NT2/D1 (cell line): ENCODE data around the gene COX19.
A peak's percentile ranks its signal among the peaks of the same experiment; 100 is the strongest.

ENCODE experiments used
- DNase-seq: peaks from one replicate; pipeline ENCODE4 v3.0.0-alpha.2; 2011; ENCODE audit warnings: low read depth, low spot score
- H3K27me3 ChIP-seq: 2 replicates; pipeline ENCODE4 v1.6.0; 2011; ENCODE audit warnings: mild to moderate bottlenecking; ENCODE audit not compliant: insufficient read length, insufficient read depth
- H3K36me3 ChIP-seq: 2 replicates; pipeline ENCODE4 v1.6.1; 2011; ENCODE audit warnings: mild to moderate bottlenecking, low read length, mixed read lengths; ENCODE audit not compliant: insufficient read depth, insufficient read length
- H3K4me1 ChIP-seq: 2 replicates; pipeline ENCODE4 v1.5.1; 2011; ENCODE audit not compliant: insufficient read depth, insufficient read length
- H3K4me3 ChIP-seq: 2 replicates; pipeline ENCODE4 v1.5.1; 2011; ENCODE audit warnings: low read depth; ENCODE audit not compliant: insufficient read length
- H3K9ac ChIP-seq: 2 replicates; pipeline ENCODE4 v1.6.0; 2011; ENCODE audit warnings: low read depth; ENCODE audit not compliant: insufficient read length
- H3K9me3 ChIP-seq: 2 replicates; pipeline ENCODE4 v1.5.1; 2011; ENCODE audit warnings: mild to moderate bottlenecking, low read length; ENCODE audit not compliant: insufficient read depth
- SUZ12 ChIP-seq: IDR thresholded peaks from 2 replicates; pipeline ENCODE4 v1.6.1; 2011; ENCODE audit not compliant: insufficient read length, insufficient read depth; ENCODE audit errors: extremely low read depth
- YY1 ChIP-seq: IDR thresholded peaks from 2 replicates; pipeline ENCODE4 v1.6.1; 2011; ENCODE audit not compliant: insufficient read length, insufficient read depth
- ZNF274 ChIP-seq: IDR thresholded peaks from 2 replicates; pipeline ENCODE4 v1.6.1; 2011; ENCODE audit warnings: mild to moderate bottlenecking, low read depth, low read length

COX19 gene

GRCh38 chr7:1019789-1020610 lies 44.7 kb upstream of the COX19 start:
- DNase-seq = no peak
- Histone ChIP-seq H3K9me3 (peaks cover 5% of the 10 kb centered on the region; the same call in 1 of the 2 replicates), H3K9ac (no peak overlapping the region), H3K27me3 (no peaks in the 10 kb centered on the region), H3K4me1 (peaks cover 33% of the 10 kb centered on the region), H3K4me3 (no peak overlapping the region), H3K36me3 (peaks cover 71% of the 10 kb centered on the region)
- no peak for TF ChIP-seq YY1
- no peak for TF ChIP-seq SUZ12

- peaks cover 65% of the 10 kb centered on the region for H3K36me3 ChIP-seq
- H3K9ac ChIP-seq = no peak overlapping the region
- no peak overlapping the region for H3K4me3 ChIP-seq
- DNase-seq = no peak
- TF ChIP-seq SUZ12 (no peak), ZNF274 (no peak), YY1 (no peak)
- peaks cover 29% of the 10 kb centered on the region for H3K4me1 ChIP-seq
- no peaks in the 10 kb centered on the region for H3K27me3 ChIP-seq
- H3K9me3 ChIP-seq = peaks cover 5% of the 10 kb centered on the region; the same call in 1 of the 2 replicates
Observed at GRCh38 chr7:1019255-1019785, 44.0 kb upstream of the COX19 start.

- Histone ChIP-seq H3K4me1 (peaks cover 24% of the 10 kb centered on the region), H3K27me3 (no peaks in the 10 kb centered on the region), H3K9me3 (peaks cover 5% of the 10 kb centered on the region; the same call in 1 of the 2 replicates), H3K36me3 (peaks cover 62% of the 10 kb centered on the region), H3K4me3 (no peak overlapping the region), H3K9ac (no peak overlapping the region)
- TF ChIP-seq ZNF274 = no peak
- no peak for TF ChIP-seq SUZ12
- no peak for TF ChIP-seq YY1
- DNase-seq = no peak
Observed at GRCh38 chr7:1018334-1018695, 43.0 kb upstream of the COX19 start.

GRCh38 chr7:1017586-1018333 lies 42.4 kb upstream of the COX19 start:
- TF ChIP-seq ZNF274 (no peak), SUZ12 (no peak), YY1 (no peak)
- Histone ChIP-seq H3K9ac (no peak overlapping the region), H3K36me3 (peaks cover 58% of the 10 kb centered on the region), H3K27me3 (no peaks in the 10 kb centered on the region), H3K4me1 (peaks cover 22% of the 10 kb centered on the region), H3K4me3 (no peak overlapping the region), H3K9me3 (peaks cover 5% of the 10 kb centered on the region; the same call in 1 of the 2 replicates)
- DNase-seq = no peak

GRCh38 chr7:1016577-1017531 lies 41.5 kb upstream of the COX19 start:
- H3K4me1 ChIP-seq = peaks cover 22% of the 10 kb centered on the region
- H3K4me3 ChIP-seq = no peak overlapping the region
- DNase-seq = no peak
- H3K36me3 ChIP-seq = peaks cover 53% of the 10 kb centered on the region
- H3K9ac ChIP-seq = no peak overlapping the region
- peaks cover 5% of the 10 kb centered on the region; the same call in 1 of the 2 replicates for H3K9me3 ChIP-seq
- no peak for TF ChIP-seq ZNF274
- no peak for TF ChIP-seq YY1
- no peak for TF ChIP-seq SUZ12
- no peaks in the 10 kb centered on the region for H3K27me3 ChIP-seq

GRCh38 chr7:1015196-1016121 lies 40.1 kb upstream of the COX19 start:
- Histone ChIP-seq H3K9me3 (no peaks in the 10 kb centered on the region), H3K4me1 (peaks cover 18% of the 10 kb centered on the region), H3K9ac (peak overlapping the region; percentile 8), H3K27me3 (no peaks in the 10 kb centered on the region), H3K4me3 (no peak overlapping the region), H3K36me3 (peaks cover 39% of the 10 kb centered on the region)
- no peak for DNase-seq
- no peak for TF ChIP-seq SUZ12
- TF ChIP-seq YY1 = no peak
- TF ChIP-seq ZNF274 = no peak
